IMR-90 (cell line): Measurements from ENCODE around the gene MAP2K5. TPM values are rescaled to one million over a fixed set of nuclear protein-coding genes. Genes with fewer than 3 reads are reported as not detected.

Experiments
- ATAC-seq: fragments of 200-7000 bp; cut with Tn5 transposase; 2 replicates; pipeline ENCODE4 v1.9.1; 2020; ENCODE audit warnings: low read depth, mild to moderate bottlenecking, moderate library complexity
- BruUV-seq: library from RNA; stranded (reverse); fragments of 400-500 nt; replicated peaks from 2 replicates; lab custom pipeline; 2021; lab: Mats Ljungman, UMichigan
- CTCF ChIA-PET: fragments of 300-600 bp; formaldehyde crosslinking; extraction: SDS; loops from one replicate; lab custom pipeline; 2021; ENCODE audit warnings: antibody characterized with exemption; lab: Yijun Ruan, JAX
- POLR2A ChIA-PET: fragments of 300-600 bp; sonication (Branson Sonifier 250); formaldehyde crosslinking; loops from one replicate; lab custom pipeline; 2022; ENCODE audit warnings: antibody characterized with exemption; ENCODE audit not compliant: unreplicated experiment; lab: Charles Lee
- DNase-seq: peaks from one replicate; pipeline ENCODE4 v3.0.0; 2013
- H2AFZ ChIP-seq: replicated peaks from 2 replicates; pipeline ENCODE3; 2013; ENCODE audit warnings: low read length, mild to moderate bottlenecking; ENCODE audit not compliant: poor library complexity
- H2AK5ac ChIP-seq: 2 replicates; pipeline ENCODE4 v1.6.1; 2013; ENCODE audit warnings: low read depth, low read length, inconsistent platforms
- H2AK9ac ChIP-seq: replicated peaks from 2 replicates; pipeline ENCODE3; 2013; ENCODE audit warnings: mild to moderate bottlenecking, low read depth, low read length, moderate library complexity; ENCODE audit not compliant: poor library complexity
- H2BK120ac ChIP-seq: 2 replicates; pipeline ENCODE4 v1.6.1; 2013; ENCODE audit warnings: low read depth, low read length, inconsistent platforms
- H2BK15ac ChIP-seq: 3 replicates; pipeline ENCODE4 v1.6.1; 2013; ENCODE audit warnings: low read depth, low read length, inconsistent platforms
- H2BK20ac ChIP-seq: 2 replicates; pipeline ENCODE4 v1.6.1; 2013; ENCODE audit warnings: low read depth, mild to moderate bottlenecking, inconsistent platforms, low read length, moderate library complexity
- H2BK5ac ChIP-seq: 2 replicates; pipeline ENCODE4 v1.6.1; 2013; ENCODE audit warnings: mild to moderate bottlenecking, low read depth, low read length, inconsistent platforms; ENCODE audit not compliant: poor library complexity, severe bottlenecking
- H3K14ac ChIP-seq: replicated peaks from 2 replicates; pipeline ENCODE4 v1.6.1; 2013; ENCODE audit warnings: low read depth, low read length, inconsistent platforms
- H3K18ac ChIP-seq: 2 replicates; pipeline ENCODE4 v1.6.1; 2013; ENCODE audit warnings: low read depth, low read length, control low read depth
- H3K23ac ChIP-seq: 2 replicates; pipeline ENCODE4 v1.6.1; 2013; ENCODE audit warnings: low read depth, low read length, inconsistent platforms
- H3K27ac ChIP-seq: 2 replicates; pipeline ENCODE4 v1.5.1; 2013; ENCODE audit warnings: mild to moderate bottlenecking, control low read depth, low read length; ENCODE audit not compliant: insufficient read depth
- H3K27me3 ChIP-seq: 2 replicates; pipeline ENCODE4 v1.6.1; 2013; ENCODE audit warnings: low read length; ENCODE audit not compliant: control insufficient read depth, insufficient read depth
- H3K36me3 ChIP-seq: 2 replicates; pipeline ENCODE4 v1.6.1; 2013; ENCODE audit warnings: low read length, mixed read lengths; ENCODE audit not compliant: control insufficient read depth, insufficient read depth
- H3K4ac ChIP-seq: 2 replicates; pipeline ENCODE4 v1.6.1; 2013; ENCODE audit warnings: low read depth, low read length, inconsistent platforms
- H3K4me1 ChIP-seq: 2 replicates; pipeline ENCODE4 v1.6.1; 2013; ENCODE audit warnings: low read length, mixed read lengths; ENCODE audit not compliant: control insufficient read depth, insufficient read depth
- H3K4me2 ChIP-seq: 2 replicates; pipeline ENCODE4 v1.6.1; 2013; ENCODE audit warnings: low read depth, mild to moderate bottlenecking, control low read depth, low read length, moderate library complexity
- H3K4me3 ChIP-seq: 2 replicates; pipeline ENCODE4 v1.5.1; 2013; ENCODE audit warnings: low read depth, mild to moderate bottlenecking, control low read depth, low read length, moderate library complexity; ENCODE audit not compliant: insufficient read depth
- H3K56ac ChIP-seq: 2 replicates; pipeline ENCODE4 v1.6.1; 2013; ENCODE audit warnings: low read length, inconsistent platforms; ENCODE audit not compliant: insufficient read depth; ENCODE audit errors: extremely low read depth
- H3K79me1 ChIP-seq, 2 experiments: 2 replicates each; pipeline ENCODE4 v1.6.1; 2013; ENCODE audit warnings: low read length in 2 of 2, inconsistent platforms in 1 of 2, low read depth in 1 of 2
- H3K9ac ChIP-seq: 2 replicates; pipeline ENCODE4 v1.6.1; 2013; ENCODE audit warnings: low read depth, low read length, control low read depth
- H3K9me1 ChIP-seq: 2 replicates; pipeline ENCODE4 v1.6.1; 2013; ENCODE audit warnings: low read length, inconsistent platforms; ENCODE audit not compliant: insufficient read depth
- H3K9me3 ChIP-seq: 2 replicates; pipeline ENCODE4 v1.6.1; 2013; ENCODE audit warnings: low read length; ENCODE audit not compliant: control insufficient read depth, insufficient read depth
- H4K20me1 ChIP-seq: 2 replicates; pipeline ENCODE4 v1.6.1; 2013; ENCODE audit warnings: low read length, inconsistent platforms; ENCODE audit not compliant: insufficient read depth
- H4K5ac ChIP-seq: 2 replicates; pipeline ENCODE4 v1.6.1; 2013; ENCODE audit warnings: mild to moderate bottlenecking, low read depth, low read length, control low read depth
- H4K8ac ChIP-seq, 2 experiments: 2 replicates each; pipeline ENCODE4 v1.6.1; 2013; ENCODE audit warnings: low read depth in 2 of 2, low read length in 2 of 2, control low read depth in 1 of 2, inconsistent platforms in 1 of 2
- H4K91ac ChIP-seq: 2 replicates; pipeline ENCODE4 v1.6.1; 2013; ENCODE audit warnings: low read depth, low read length, inconsistent platforms; ENCODE audit not compliant: insufficient read depth
- CHD1 ChIP-seq: IDR thresholded peaks from 2 replicates; pipeline ENCODE4 v1.6.1; 2012; ENCODE audit warnings: low read depth, low read length, improper control_type of control experiment
- FOS ChIP-seq: fragments of 150-350 bp; IDR thresholded peaks from 2 replicates; pipeline ENCODE4 v1.6.1; 2016; ENCODE audit warnings: low read depth, low read length
- MAFK ChIP-seq: IDR thresholded peaks from 2 replicates; pipeline ENCODE4 v1.6.1; 2012; ENCODE audit warnings: low read depth, low read length, improper control_type of control experiment
- MXI1 ChIP-seq: IDR thresholded peaks from 2 replicates; pipeline ENCODE4 v1.6.1; 2012; ENCODE audit warnings: low read depth, mild to moderate bottlenecking, low read length, moderate library complexity, borderline replicate concordance
- NFE2L2 ChIP-seq: fragments of 150-350 bp; IDR thresholded peaks from 2 replicates; pipeline ENCODE4 v1.6.1; 2016; ENCODE audit warnings: low read depth, mild to moderate bottlenecking, low read length
- RAD21 ChIP-seq: IDR thresholded peaks from 2 replicates; pipeline ENCODE4 v1.6.1; 2012; ENCODE audit warnings: low read length, improper control_type of control experiment
- RCOR1 ChIP-seq: IDR thresholded peaks from 2 replicates; pipeline ENCODE4 v1.6.1; 2012; ENCODE audit warnings: mild to moderate bottlenecking, low read length, improper control_type of control experiment; ENCODE audit not compliant: insufficient replicate concordance
- RFX5 ChIP-seq: IDR thresholded peaks from 2 replicates; pipeline ENCODE4 v1.8.0; 2012; ENCODE audit warnings: low read depth, mild to moderate bottlenecking, low read length, moderate library complexity
- WGBS, 2 experiments: methylation state at CpG; one replicate each; pipeline versions ENCODE4 v1.1.5 to v1.1.7; 2013; ENCODE audit warnings: missing lambda C conversion rate in 2 of 2; ENCODE audit not compliant: insufficient read length in 1 of 2; ENCODE audit errors: extremely low coverage in 2 of 2; 5-methylcytosine and 5-hydroxymethylcytosine counted together
- dilution Hi-C: fragments of 300-500 bp; cut with HindIII; formaldehyde crosslinking; loops from one replicate; pipeline ENCODE4 v1.14.3; 2018; ENCODE audit warnings: low sequenced_read_pairs; ENCODE audit not compliant: unreplicated experiment
- in situ Hi-C: fragments of 300-500 bp; cut with MboI; formaldehyde crosslinking; loops from 3 replicates; pipeline ENCODE4 v1.14.3; 2019; ENCODE audit warnings: low sequenced_read_pairs, inconsistent platforms, mixed read lengths
- intact Hi-C: fragments of 100-400 bp; cut with micrococcal nuclease; formaldehyde crosslinking; loops from 2 replicates; pipeline ENCODE4 v1.10.0; 2022
- polyA plus RNA-seq, 3 experiments: library from polyadenylated mRNA; depleted of rRNA; stranded (reverse); fragments of >200 nt; gene quantifications; 2 replicates each; pipeline ENCODE4 v1.2.3, GENCODE V29; 2012; ENCODE audit warnings: low replicate concordance in 1 of 3
- total RNA-seq: library from RNA; depleted of rRNA; stranded (reverse); fragments of >200 nt; gene quantifications from 2 replicates; pipeline ENCODE4 v1.2.3, GENCODE V29; 2012
- TF ChIP-seq, protein P1 (sequence below): fragments of 150-350 bp; IDR thresholded peaks from 2 replicates; pipeline ENCODE4 v1.6.1; 2017; ENCODE audit warnings: mild to moderate bottlenecking, antibody characterized with exemption, low read length, low read depth
- TF ChIP-seq, protein P2 (sequence below): fragments of 150-350 bp; IDR thresholded peaks from 2 replicates; pipeline ENCODE4 v1.6.1; 2016; ENCODE audit warnings: low read depth, mild to moderate bottlenecking, low read length, moderate library complexity, borderline replicate concordance

The MAP2K5 gene
- total and polyA plus RNA-seq, 2 of the 4 experiments (the other 2 are of a cell fraction): 1.6 to 6.1 TPM

DNA sequence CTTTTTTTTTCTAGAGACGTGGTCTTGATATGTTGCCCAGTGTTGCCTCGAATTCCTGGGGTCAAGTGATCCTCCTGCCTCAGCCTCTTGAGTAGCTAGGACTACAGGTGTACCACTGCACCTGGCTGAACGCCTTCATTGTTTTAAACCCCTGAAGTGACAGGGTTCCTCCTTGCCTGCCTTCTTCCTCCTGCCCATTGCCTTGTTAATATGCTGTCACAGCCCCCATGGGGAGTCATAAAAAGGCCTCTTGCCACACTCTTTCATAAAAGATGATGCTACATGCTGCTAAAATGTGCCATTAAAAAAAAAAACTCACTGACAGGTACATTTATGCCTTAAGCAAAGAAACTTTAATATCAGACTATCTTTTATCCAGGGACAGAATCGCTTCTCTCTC lies 166.0 kb downstream of the MAP2K5 start:
- Histone ChIP-seq H3K4me1 (no peaks in the 10 kb centered on the region), H3K9ac (no peak overlapping the region), H3K23ac (no peak overlapping the region), H2AK9ac (no peak overlapping the region), H4K8ac (no peak overlapping the region), H3K4me3 (no peak overlapping the region), H2AFZ (no peak overlapping the region), H4K91ac (no peak overlapping the region), H3K79me1 (no peaks in the 10 kb centered on the region), H3K27ac (no peak overlapping the region), H4K20me1 (no peaks in the 10 kb centered on the region), H3K4ac (no peak overlapping the region), H3K36me3 (no peaks in the 10 kb centered on the region), H2BK20ac (no peak overlapping the region), H3K14ac (no peak overlapping the region), H4K5ac (no peak overlapping the region), H3K9me3 (no peaks in the 10 kb centered on the region), H2BK15ac (no peak overlapping the region), H3K27me3 (no peaks in the 10 kb centered on the region), H3K18ac (no peak overlapping the region), H3K56ac (no peak overlapping the region), H2AK5ac (no peak overlapping the region), H2BK5ac (no peak overlapping the region), H3K4me2 (no peak overlapping the region), H2BK120ac (no peak overlapping the region), H3K9me1 (no peaks in the 10 kb centered on the region)
- no peak for ATAC-seq
- in situ Hi-C loops (no loop called here), intact Hi-C loops (no loop called here), dilution Hi-C loops (no loop called here)
- ChIA-PET POLR2A (no interaction called here), CTCF (no interaction called here)
- no TSS peak for BruUV-seq
- no peak for DNase-seq
- WGBS, 2 experiments: 80% methylated on average over 1 of the region's 4 CpGs; no CpG with 5 or more reads in 1 of the 2 experiments
- TF ChIP-seq RAD21: no peak
- TF ChIP-seq, protein P1, sequence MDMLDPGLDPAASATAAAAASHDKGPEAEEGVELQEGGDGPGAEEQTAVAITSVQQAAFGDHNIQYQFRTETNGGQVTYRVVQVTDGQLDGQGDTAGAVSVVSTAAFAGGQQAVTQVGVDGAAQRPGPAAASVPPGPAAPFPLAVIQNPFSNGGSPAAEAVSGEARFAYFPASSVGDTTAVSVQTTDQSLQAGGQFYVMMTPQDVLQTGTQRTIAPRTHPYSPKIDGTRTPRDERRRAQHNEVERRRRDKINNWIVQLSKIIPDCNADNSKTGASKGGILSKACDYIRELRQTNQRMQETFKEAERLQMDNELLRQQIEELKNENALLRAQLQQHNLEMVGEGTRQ: no peak
- no peak for TF ChIP-seq MXI1
- TF ChIP-seq MAFK: no peak
- no peak for TF ChIP-seq CHD1
- TF ChIP-seq RCOR1: no peak
- no peak for TF ChIP-seq FOS
- TF ChIP-seq NFE2L2: no peak
- TF ChIP-seq, protein P2, sequence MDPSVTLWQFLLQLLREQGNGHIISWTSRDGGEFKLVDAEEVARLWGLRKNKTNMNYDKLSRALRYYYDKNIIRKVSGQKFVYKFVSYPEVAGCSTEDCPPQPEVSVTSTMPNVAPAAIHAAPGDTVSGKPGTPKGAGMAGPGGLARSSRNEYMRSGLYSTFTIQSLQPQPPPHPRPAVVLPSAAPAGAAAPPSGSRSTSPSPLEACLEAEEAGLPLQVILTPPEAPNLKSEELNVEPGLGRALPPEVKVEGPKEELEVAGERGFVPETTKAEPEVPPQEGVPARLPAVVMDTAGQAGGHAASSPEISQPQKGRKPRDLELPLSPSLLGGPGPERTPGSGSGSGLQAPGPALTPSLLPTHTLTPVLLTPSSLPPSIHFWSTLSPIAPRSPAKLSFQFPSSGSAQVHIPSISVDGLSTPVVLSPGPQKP: no peak
- TF ChIP-seq RFX5: no peak
